Tibial artery (tissue), 4 donors: ENCODE data around the gene GSG1L2.
"Not testable (repeated sequence)": the region's sequence is repeated elsewhere in the genome, so short reads cannot be mapped to it uniquely, and the experiment has no call there.

Experiments
- DNase-seq, 2 donors: peaks; one replicate each; pipeline ENCODE4 v3.0.0-alpha.2; 2019
- H3K27ac ChIP-seq, 2 donors: fragments of 200-600 bp; sonication (generic) in 1 of 2; 1 replicate in 1 of 2; 2 replicates in 1 of 2; pipeline ENCODE4 v1.5.1; 2018 to 2019; ENCODE audit warnings: mild to moderate bottlenecking in 1 of 2
- H3K27me3 ChIP-seq, 2 donors: fragments of 200-600 bp; sonication (generic) in 1 of 2; one replicate each; pipeline versions ENCODE4 v1.5.1 to v1.6.0; 2016 to 2019
- H3K36me3 ChIP-seq, 3 donors: fragments of 200-600 bp; sonication (generic) in 2 of 3; one replicate each; pipeline ENCODE4 v1.5.1; 2016 to 2019; ENCODE audit warnings: mild to moderate bottlenecking in 2 of 3
- H3K4me1 ChIP-seq, 4 donors: fragments of 200-600 bp; sonication (generic) in 2 of 4; 1 replicate in 3 of 4; 2 replicates in 1 of 4; pipeline ENCODE4 v1.5.1; 2016 to 2019
- H3K4me3 ChIP-seq, 2 donors: fragments of 200-600 bp; sonication (generic) in 1 of 2; 1 replicate in 1 of 2; 2 replicates in 1 of 2; pipeline ENCODE4 v1.5.1; 2018 to 2019; ENCODE audit warnings: mild to moderate bottlenecking in 2 of 2
- H3K9me3 ChIP-seq, 3 donors: fragments of 200-600 bp; sonication (generic) in 1 of 3; one replicate each; pipeline ENCODE4 v1.5.1; 2016 to 2019
- intact Hi-C: fragments of 100-400 bp; cut with DNase I; formaldehyde crosslinking; loops from one replicate; pipeline ENCODE4 v1.15.0; 2023; ENCODE audit warnings: low total_unique reads
- TF ChIP-seq, protein P1 (sequence below), 2 experiments: fragments of 200-600 bp in 1 of 2; fragments of 450-650 bp in 1 of 2; IDR thresholded peaks; one replicate each; pipeline ENCODE4 v1.5.1; 2017 to 2019; ENCODE audit warnings: antibody characterized with exemption in 2 of 2, mild to moderate bottlenecking in 1 of 2, moderate library complexity in 1 of 2

Gene GSG1L2

GRCh38 chr17:9784544-9784943, 37.3 kb downstream of the GSG1L2 start:
- Histone ChIP-seq H3K27ac (no peak overlapping the region), H3K9me3 (no peaks in the 10 kb centered on the region), H3K4me3 (no peak overlapping the region), H3K4me1 (no peaks in the 10 kb centered on the region), H3K36me3 (no peaks in the 10 kb centered on the region), H3K27me3 (peaks cover 0 to 17% of the 10 kb centered on the region in 2 donors)
- intact Hi-C loops: no loop called here
- DNase-seq: no peak
- TF ChIP-seq, protein P1, sequence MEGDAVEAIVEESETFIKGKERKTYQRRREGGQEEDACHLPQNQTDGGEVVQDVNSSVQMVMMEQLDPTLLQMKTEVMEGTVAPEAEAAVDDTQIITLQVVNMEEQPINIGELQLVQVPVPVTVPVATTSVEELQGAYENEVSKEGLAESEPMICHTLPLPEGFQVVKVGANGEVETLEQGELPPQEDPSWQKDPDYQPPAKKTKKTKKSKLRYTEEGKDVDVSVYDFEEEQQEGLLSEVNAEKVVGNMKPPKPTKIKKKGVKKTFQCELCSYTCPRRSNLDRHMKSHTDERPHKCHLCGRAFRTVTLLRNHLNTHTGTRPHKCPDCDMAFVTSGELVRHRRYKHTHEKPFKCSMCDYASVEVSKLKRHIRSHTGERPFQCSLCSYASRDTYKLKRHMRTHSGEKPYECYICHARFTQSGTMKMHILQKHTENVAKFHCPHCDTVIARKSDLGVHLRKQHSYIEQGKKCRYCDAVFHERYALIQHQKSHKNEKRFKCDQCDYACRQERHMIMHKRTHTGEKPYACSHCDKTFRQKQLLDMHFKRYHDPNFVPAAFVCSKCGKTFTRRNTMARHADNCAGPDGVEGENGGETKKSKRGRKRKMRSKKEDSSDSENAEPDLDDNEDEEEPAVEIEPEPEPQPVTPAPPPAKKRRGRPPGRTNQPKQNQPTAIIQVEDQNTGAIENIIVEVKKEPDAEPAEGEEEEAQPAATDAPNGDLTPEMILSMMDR (IDR thresholded peaks at IDR 0.05): no peak

GRCh38 chr17:9783465-9783864, 38.4 kb downstream of the GSG1L2 start:
- peaks cover 0 to 17% of the 10 kb centered on the region in 2 donors for H3K27me3 ChIP-seq
- H3K27ac ChIP-seq, intact Hi-C loops, H3K4me3 ChIP-seq, DNase-seq, H3K36me3 ChIP-seq, H3K9me3 ChIP-seq, H3K4me1 ChIP-seq: not testable (repeated sequence)

GRCh38 chr17:9783050-9783449, 38.8 kb downstream of the GSG1L2 start:
- Histone ChIP-seq H3K27ac (no peak overlapping the region), H3K4me1 (no peaks in the 10 kb centered on the region), H3K36me3 (no peaks in the 10 kb centered on the region), H3K4me3 (no peak overlapping the region), H3K9me3 (no peaks in the 10 kb centered on the region), H3K27me3 (peaks cover 0 to 17% of the 10 kb centered on the region in 2 donors)
- TF ChIP-seq, protein P1 (IDR thresholded peaks at IDR 0.05): no peak
- intact Hi-C loops: no loop called here
- no peak for DNase-seq

DNA sequence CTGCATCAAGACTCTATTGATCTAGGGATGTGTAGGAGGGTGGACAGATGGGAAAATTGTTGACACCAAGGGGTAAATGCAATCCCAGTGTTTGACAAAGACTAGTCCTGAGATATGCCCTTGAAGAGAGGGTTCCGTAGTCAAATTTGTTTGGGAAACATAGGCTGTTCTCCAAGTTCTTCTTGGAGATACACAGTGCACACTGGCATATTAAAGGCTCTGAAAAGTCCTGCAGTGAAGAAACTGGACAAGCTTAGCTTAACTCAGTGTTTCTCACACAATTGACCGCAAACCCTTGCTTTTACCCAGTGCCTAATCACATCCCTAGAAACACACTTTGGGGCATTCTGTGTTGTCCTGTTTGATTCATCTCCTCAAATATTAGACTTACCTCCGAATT, 41.3 kb downstream of the GSG1L2 start:
- Histone ChIP-seq H3K4me1 (no peaks in the 10 kb centered on the region), H3K27me3 (peaks cover 0 to 11% of the 10 kb centered on the region in 2 donors), H3K36me3 (no peaks in the 10 kb centered on the region), H3K4me3 (no peak overlapping the region), H3K27ac (no peak overlapping the region), H3K9me3 (peaks cover 0 to 5% (median 0%) of the 10 kb centered on the region in 3 donors)
- DNase-seq: no peak
- intact Hi-C loops: no loop called here
- TF ChIP-seq, protein P1 (IDR thresholded peaks at IDR 0.05): no peak

GRCh38 chr17:9776911-9777310, 45.0 kb downstream of the GSG1L2 start:
- DNase-seq: no peak
- peaks cover 0 to 5% (median 0%) of the 10 kb centered on the region in 3 donors for H3K9me3 ChIP-seq
- TF ChIP-seq, protein P1 (IDR thresholded peaks at IDR 0.05): no peak
- no peaks in the 10 kb centered on the region for H3K36me3 ChIP-seq
- H3K4me1 ChIP-seq: no peaks in the 10 kb centered on the region
- peaks cover 0 to 11% of the 10 kb centered on the region in 2 donors for H3K27me3 ChIP-seq
- H3K27ac ChIP-seq: no peak overlapping the region
- H3K4me3 ChIP-seq: no peak overlapping the region
- intact Hi-C loops: no loop called here

DNA sequence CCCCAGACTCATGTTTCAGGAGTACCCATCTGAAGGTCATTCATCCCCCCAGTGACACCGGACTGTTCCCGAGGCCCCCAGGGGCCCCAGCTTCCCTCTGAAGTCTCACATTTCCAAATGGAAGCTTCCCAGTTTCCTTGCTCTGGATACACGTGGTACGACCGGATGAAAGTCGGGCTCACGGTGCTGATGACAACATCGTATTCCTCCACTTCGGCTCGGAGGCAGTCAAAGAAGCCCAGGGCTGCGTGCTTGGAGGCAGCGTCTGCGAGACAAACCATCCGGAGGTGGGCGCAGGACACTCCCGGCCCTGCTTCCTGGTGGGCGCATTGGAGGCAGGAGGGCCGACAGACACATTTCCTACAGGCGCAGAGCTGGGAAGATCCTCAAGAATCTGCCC, 49.2 kb downstream of the GSG1L2 start:
- TF ChIP-seq, protein P1 (IDR thresholded peaks at IDR 0.05): no peak
- H3K27me3 ChIP-seq: peaks cover 0 to 29% of the 10 kb centered on the region in 2 donors
- no peaks in the 10 kb centered on the region for H3K36me3 ChIP-seq
- no peak overlapping the region for H3K27ac ChIP-seq
- intact Hi-C loops: no loop called here
- H3K4me3 ChIP-seq: no peak overlapping the region
- no peaks in the 10 kb centered on the region for H3K4me1 ChIP-seq
- peak in 1 of 2 donors; percentile 62 for DNase-seq
- peaks cover 0 to 5% (median 0%) of the 10 kb centered on the region in 3 donors for H3K9me3 ChIP-seq
